Uterus (tissue), 2 donors: ENCODE results near the gene NRSN2.

Experiments
- CTCF ChIP-seq, 4 experiments: fragments of 200-600 bp in 2 of 4; fragments of 450-650 bp in 2 of 4; sonication (generic) in 2 of 4; IDR thresholded peaks; one replicate each; pipeline ENCODE4 v1.5.1; 2016 to 2019; ENCODE audit warnings: antibody characterized with exemption in 4 of 4, mild to moderate bottlenecking in 2 of 4, moderate library complexity in 1 of 4
- POLR2A ChIP-seq, 2 donors: fragments of 450-650 bp; IDR thresholded peaks; one replicate each; pipeline ENCODE4 v1.6.1; 2016; ENCODE audit warnings: antibody characterized with exemption in 2 of 2, mild to moderate bottlenecking in 1 of 2, moderate library complexity in 1 of 2

DNA sequence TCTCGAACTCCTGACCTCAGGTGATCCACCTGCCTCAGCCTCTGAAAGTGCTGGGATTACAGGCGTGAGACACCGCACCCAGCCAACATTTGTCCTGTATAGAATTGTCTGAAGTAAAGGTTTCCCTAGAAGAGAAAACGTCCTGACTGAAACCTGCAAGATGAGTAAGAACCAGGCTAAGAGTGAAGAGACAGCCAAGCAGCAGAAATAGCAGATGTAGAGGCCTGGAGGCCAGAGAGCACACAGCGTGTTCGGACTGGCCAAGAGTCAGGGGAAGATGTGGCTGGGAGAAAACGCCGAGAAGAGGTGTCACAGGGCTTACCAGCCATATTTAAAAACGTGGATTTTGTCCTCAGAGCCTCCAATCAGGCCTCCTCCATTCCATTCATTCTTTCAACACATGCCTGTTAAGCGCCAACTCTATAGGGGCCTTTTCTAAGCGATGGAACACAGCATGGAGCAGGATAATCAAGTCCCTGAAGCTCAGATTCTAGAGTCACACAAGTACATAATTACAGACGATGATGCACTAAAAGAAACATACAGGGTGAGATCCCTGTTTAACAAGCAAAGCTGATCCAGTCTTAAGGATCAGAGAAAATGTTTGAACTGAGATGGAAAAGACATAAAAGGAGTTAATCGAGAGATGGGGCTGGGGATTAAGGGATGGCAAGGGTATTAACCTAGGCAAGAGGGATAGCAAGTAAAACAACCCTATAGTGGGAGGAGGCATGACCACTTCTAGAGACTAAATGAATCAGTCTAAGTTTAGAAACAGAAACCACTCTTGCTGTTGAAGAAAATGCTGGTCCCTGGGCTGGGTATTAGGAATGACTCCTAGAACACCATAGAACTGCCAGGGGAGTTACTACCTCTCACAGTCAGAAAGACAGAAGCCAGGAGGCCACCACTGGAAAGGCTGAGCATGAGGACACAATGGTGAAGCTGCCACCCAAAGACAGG lies 44.7 kb upstream of the NRSN2 start:
- no peak for TF ChIP-seq CTCF (IDR thresholded peaks at IDR 0.05)
- no peak for TF ChIP-seq POLR2A (IDR thresholded peaks at IDR 0.05)
